ENCODE measurements around the gene SMC3.

DNA sequence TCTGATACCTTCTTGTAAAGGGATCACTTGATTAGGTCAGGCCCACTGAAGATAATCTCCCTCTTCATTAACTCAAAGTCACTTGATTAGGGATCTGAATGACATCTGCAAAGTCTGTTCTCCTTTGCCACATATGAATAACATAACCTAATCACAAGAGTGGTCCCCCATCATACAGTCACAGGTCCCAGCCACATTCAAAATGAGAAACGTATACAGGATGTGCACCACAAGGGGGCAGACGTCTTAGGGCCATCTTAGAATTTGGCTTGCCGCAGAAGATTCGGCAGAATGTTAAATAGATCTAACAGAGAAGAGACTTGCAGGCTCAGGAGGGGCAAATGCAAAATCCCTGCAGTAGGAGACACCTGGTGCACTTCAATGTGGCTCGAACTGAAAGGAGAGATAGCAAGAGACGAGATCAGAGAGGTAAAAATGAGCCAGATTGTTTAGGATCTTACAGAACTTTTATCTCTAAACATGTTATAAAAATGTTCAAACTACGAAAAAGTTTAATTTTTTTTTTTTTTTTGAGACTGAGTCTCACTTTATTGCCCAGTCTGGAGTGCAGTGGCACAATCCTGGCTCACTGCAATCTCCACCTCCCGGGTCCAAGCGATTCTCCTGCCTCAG is 10.4 kb upstream of the SMC3 start:
- TF ChIP-seq, protein P1, sequence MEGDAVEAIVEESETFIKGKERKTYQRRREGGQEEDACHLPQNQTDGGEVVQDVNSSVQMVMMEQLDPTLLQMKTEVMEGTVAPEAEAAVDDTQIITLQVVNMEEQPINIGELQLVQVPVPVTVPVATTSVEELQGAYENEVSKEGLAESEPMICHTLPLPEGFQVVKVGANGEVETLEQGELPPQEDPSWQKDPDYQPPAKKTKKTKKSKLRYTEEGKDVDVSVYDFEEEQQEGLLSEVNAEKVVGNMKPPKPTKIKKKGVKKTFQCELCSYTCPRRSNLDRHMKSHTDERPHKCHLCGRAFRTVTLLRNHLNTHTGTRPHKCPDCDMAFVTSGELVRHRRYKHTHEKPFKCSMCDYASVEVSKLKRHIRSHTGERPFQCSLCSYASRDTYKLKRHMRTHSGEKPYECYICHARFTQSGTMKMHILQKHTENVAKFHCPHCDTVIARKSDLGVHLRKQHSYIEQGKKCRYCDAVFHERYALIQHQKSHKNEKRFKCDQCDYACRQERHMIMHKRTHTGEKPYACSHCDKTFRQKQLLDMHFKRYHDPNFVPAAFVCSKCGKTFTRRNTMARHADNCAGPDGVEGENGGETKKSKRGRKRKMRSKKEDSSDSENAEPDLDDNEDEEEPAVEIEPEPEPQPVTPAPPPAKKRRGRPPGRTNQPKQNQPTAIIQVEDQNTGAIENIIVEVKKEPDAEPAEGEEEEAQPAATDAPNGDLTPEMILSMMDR (IDR thresholded peaks at IDR 0.05): peak in 2 of 3 experiments; percentile 24 to 67
- TF ChIP-seq POLR2A (IDR thresholded peaks at IDR 0.05): no peak
